Activated B cell treated with CpG ODN at 0.5 μM for 24 hours (primary cell): ENCODE results near the gene WWOX. TPM values are rescaled to one million over a fixed set of nuclear protein-coding genes. Genes with fewer than 3 reads are reported as not detected.

Experiments used
- ATAC-seq: fragments of 200-7000 bp; cut with Tn5 transposase; one replicate; pipeline ENCODE4 v1.10.0; 2021; ENCODE audit warnings: low read depth, mild to moderate bottlenecking, moderate library complexity
- CTCF ChIA-PET: fragments of 350-600 bp; sonication (Branson Sonifier 250); formaldehyde crosslinking; loops from one replicate; lab custom pipeline; 2021; ENCODE audit warnings: antibody characterized with exemption; lab: Charles Lee
- POLR2A ChIA-PET: fragments of 350-600 bp; sonication (Branson Sonifier 250); formaldehyde crosslinking; loops from one replicate; lab custom pipeline; 2021; ENCODE audit warnings: antibody characterized with exemption; lab: Charles Lee
- DNase-seq: peaks from one replicate; pipeline ENCODE4 v3.0.0; 2022
- H3K27ac Mint-ChIP-seq: one replicate; pipeline ENCODE4 v1.8.0; 2020; ENCODE audit warnings: mixed read lengths
- H3K27me3 Mint-ChIP-seq: one replicate; pipeline ENCODE4 v1.8.0; 2021; ENCODE audit warnings: mixed read lengths
- H3K36me3 Mint-ChIP-seq: one replicate; pipeline ENCODE4 v1.8.0; 2021; ENCODE audit warnings: low read depth, mixed read lengths
- H3K4me1 Mint-ChIP-seq: one replicate; pipeline ENCODE4 v1.8.0; 2021; ENCODE audit warnings: mixed read lengths
- H3K4me3 Mint-ChIP-seq: one replicate; pipeline ENCODE4 v1.8.0; 2020; ENCODE audit warnings: mild to moderate bottlenecking, mixed read lengths
- H3K9me3 Mint-ChIP-seq: one replicate; pipeline ENCODE4 v1.8.0; 2020; ENCODE audit warnings: mixed read lengths
- intact Hi-C: fragments of 100-400 bp; cut with micrococcal nuclease; formaldehyde crosslinking; loops from one replicate; pipeline ENCODE4 v1.15.1; 2024
- total RNA-seq: library from RNA; stranded (reverse); gene quantifications from 2 replicates; pipeline ENCODE4 v1.2.3, GENCODE V29; 2022
- TF ChIP-seq, protein P1 (sequence below): fragments of 200-600 bp; IDR thresholded peaks from one replicate; pipeline ENCODE4 v1.8.0; 2022; ENCODE audit warnings: antibody characterized with exemption, mild to moderate bottlenecking

WWOX gene
- total RNA-seq, 1 donor from 2014 or later, result 22.6 TPM

DNA sequence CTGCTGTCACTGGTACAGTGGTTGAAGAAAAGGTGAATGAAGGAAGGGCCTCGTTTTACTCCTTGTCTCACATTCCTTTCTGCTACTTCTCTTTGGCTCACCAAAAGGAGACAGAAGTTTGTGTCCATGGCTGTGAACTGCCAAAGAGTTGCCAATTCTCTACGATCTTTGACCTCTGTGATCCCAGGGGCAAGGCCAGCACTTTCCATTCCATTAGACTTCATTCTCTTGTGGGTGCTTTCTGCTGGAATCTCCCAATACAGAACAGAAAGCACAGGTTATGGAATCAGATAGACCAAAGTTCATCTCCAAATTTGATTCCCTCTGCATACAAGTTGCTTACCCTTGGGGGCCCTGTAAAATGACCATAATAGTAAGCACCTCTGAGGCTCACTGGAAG is 1093.5 kb downstream of the WWOX start:
- Mint-ChIP-seq H3K27me3 (peaks cover 3% of the 10 kb centered on the region), H3K36me3 (no peaks in the 10 kb centered on the region), H3K9me3 (no peaks in the 10 kb centered on the region), H3K4me1 (peaks cover 8% of the 10 kb centered on the region), H3K27ac (no peak overlapping the region), H3K4me3 (no peak overlapping the region)
- intact Hi-C loops, result no loop called here
- no peak for DNase-seq
- no peak for ATAC-seq
- CTCF ChIA-PET, result no interaction called here
- TF ChIP-seq, protein P1, sequence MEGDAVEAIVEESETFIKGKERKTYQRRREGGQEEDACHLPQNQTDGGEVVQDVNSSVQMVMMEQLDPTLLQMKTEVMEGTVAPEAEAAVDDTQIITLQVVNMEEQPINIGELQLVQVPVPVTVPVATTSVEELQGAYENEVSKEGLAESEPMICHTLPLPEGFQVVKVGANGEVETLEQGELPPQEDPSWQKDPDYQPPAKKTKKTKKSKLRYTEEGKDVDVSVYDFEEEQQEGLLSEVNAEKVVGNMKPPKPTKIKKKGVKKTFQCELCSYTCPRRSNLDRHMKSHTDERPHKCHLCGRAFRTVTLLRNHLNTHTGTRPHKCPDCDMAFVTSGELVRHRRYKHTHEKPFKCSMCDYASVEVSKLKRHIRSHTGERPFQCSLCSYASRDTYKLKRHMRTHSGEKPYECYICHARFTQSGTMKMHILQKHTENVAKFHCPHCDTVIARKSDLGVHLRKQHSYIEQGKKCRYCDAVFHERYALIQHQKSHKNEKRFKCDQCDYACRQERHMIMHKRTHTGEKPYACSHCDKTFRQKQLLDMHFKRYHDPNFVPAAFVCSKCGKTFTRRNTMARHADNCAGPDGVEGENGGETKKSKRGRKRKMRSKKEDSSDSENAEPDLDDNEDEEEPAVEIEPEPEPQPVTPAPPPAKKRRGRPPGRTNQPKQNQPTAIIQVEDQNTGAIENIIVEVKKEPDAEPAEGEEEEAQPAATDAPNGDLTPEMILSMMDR, result no peak
- POLR2A ChIA-PET, result no interaction called here

DNA sequence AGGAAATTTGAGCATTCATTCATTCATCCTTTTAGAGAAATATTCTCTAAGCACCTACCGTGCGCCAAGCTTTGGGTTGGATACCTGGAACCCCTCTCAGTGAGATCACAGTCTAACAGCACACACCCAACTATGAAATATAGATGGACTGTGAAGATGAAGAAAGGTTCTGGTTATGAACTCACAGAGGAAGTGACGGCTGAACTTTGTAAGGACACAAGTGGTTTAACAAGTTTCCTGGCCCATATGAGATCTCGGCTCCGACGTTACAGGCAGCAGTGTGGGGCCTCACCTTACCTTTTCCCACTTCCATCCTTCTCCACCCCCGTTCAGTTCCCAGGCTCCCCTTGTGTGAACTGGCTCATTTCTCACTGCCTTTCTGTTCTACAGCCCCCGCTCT is 1094.8 kb downstream of the WWOX start:
- ATAC-seq (no peak), DNase-seq (no peak)
- no peak overlapping the region for H3K27ac Mint-ChIP-seq
- no peaks in the 10 kb centered on the region for H3K36me3 Mint-ChIP-seq
- intact Hi-C loops, result no loop called here
- ChIA-PET CTCF (no interaction called here), POLR2A (no interaction called here)
- peaks cover 6% of the 10 kb centered on the region for H3K4me1 Mint-ChIP-seq
- peaks cover 3% of the 10 kb centered on the region for H3K27me3 Mint-ChIP-seq
- TF ChIP-seq, protein P1, result no peak
- H3K9me3 Mint-ChIP-seq, result no peaks in the 10 kb centered on the region
- H3K4me3 Mint-ChIP-seq, result no peak overlapping the region

DNA sequence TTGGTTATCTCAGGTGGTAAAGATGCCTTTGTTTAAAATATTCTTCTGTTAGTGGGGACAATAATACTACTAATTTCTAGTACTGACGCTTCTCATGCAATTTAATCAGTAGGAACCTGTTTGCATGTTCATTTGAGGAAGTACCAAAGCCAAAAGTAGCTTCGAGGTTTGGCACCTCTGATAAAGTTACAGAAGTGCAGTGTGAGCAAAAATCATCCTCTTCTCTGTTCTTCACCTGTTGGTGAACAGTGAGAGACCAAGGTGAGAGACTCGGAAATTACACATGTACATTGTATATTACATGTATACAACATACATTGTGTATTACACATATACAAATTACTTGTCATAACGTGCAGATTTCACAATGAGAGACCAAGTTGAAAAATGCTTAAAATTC is 1096.5 kb downstream of the WWOX start:
- intact Hi-C loops, result no loop called here
- ChIA-PET POLR2A (interaction anchor here (0.5 to 0.6 kb wide), 2 partner anchors 68 to 654 kb away, joined by 3 read pairs; no protein-coding TSS in a partner anchor), CTCF (no interaction called here)
- Mint-ChIP-seq H3K36me3 (no peaks in the 10 kb centered on the region), H3K9me3 (no peaks in the 10 kb centered on the region), H3K4me1 (peaks cover 6% of the 10 kb centered on the region), H3K4me3 (no peak overlapping the region), H3K27me3 (peaks cover 3% of the 10 kb centered on the region), H3K27ac (no peak overlapping the region)
- no peak for ATAC-seq
- no peak for DNase-seq
- TF ChIP-seq, protein P1, result no peak

DNA sequence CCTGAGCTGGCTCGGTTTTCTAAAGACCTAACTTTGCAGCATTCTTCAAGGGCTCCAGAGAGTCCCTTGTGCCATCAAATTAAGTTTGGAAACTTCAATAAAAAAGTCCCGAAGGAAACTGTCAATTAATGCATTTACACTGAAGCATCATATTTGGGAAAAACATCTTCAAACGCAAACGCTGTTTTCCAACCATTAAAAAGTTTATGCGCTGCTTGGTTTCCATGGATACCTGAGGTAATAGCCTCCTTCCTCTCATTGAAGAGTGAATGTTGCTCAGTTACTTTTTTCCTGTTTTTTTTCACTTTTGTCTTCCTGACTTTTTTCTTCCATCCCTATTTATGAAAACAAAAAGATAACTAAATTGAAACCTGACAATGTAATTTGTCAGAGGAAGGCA is 1102.0 kb downstream of the WWOX start:
- H3K4me1 Mint-ChIP-seq, result no peaks in the 10 kb centered on the region
- H3K4me3 Mint-ChIP-seq, result no peak overlapping the region
- POLR2A ChIA-PET, result no interaction called here
- no peaks in the 10 kb centered on the region for H3K36me3 Mint-ChIP-seq
- ATAC-seq (no peak), DNase-seq (no peak)
- H3K9me3 Mint-ChIP-seq, result no peaks in the 10 kb centered on the region
- H3K27me3 Mint-ChIP-seq, result peaks cover 1% of the 10 kb centered on the region
- TF ChIP-seq, protein P1, result no peak
- intact Hi-C loops, result no loop called here
- CTCF ChIA-PET, result no interaction called here
- no peak overlapping the region for H3K27ac Mint-ChIP-seq

DNA sequence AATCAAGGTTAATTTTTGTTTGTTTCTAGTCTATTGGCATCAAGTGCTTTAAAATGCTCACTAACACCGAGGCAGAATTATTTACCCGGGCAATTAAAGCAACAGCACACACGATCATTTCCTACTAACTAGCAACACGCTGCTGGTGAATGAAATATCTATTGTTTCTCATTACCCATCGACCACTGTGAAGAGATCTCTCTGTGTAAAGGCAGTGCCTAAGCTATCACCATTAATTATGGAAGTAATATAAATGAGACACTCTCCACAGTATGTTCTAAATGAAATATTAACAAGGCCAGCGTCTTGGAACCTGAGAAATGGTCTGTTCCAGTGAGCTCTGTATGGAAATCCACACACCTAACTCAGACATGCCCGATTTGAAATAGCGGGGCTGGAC is 1103.5 kb downstream of the WWOX start:
- no peak for DNase-seq
- intact Hi-C loops, result no loop called here
- ChIA-PET CTCF (no interaction called here), POLR2A (interaction anchor here (0.7 kb wide), 1 partner anchor 1298 kb away, joined by 4 read pairs; no protein-coding TSS in a partner anchor)
- TF ChIP-seq, protein P1, result no peak
- no peaks in the 10 kb centered on the region for H3K9me3 Mint-ChIP-seq
- H3K4me3 Mint-ChIP-seq, result no peak overlapping the region
- no peak for ATAC-seq
- no peak overlapping the region for H3K27ac Mint-ChIP-seq
- H3K4me1 Mint-ChIP-seq, result no peaks in the 10 kb centered on the region
- H3K27me3 Mint-ChIP-seq, result no peaks in the 10 kb centered on the region
- H3K36me3 Mint-ChIP-seq, result no peaks in the 10 kb centered on the region
